ENCODE measurements around the gene KLC1.

DNA sequence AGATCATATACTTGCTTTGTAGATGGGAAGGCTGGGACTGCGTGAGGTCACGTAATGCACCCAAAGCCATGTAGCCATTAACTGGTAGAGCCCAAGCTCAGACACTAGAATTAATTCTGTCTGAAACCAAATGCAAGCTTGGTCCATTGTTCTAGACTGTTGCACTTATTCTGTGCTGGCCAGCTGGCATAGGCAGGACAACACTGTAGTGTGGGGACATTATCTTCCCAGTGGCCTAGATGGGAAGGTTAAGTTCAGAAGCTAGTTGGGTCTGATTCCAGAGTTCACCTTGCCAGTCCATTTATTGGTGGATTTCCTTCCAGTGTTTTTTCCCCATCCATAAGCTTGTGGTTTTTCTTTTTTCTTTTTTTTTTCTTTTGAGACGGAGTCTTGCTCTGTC, 39.1 kb downstream of the KLC1 start:
- TF ChIP-seq, protein P1, sequence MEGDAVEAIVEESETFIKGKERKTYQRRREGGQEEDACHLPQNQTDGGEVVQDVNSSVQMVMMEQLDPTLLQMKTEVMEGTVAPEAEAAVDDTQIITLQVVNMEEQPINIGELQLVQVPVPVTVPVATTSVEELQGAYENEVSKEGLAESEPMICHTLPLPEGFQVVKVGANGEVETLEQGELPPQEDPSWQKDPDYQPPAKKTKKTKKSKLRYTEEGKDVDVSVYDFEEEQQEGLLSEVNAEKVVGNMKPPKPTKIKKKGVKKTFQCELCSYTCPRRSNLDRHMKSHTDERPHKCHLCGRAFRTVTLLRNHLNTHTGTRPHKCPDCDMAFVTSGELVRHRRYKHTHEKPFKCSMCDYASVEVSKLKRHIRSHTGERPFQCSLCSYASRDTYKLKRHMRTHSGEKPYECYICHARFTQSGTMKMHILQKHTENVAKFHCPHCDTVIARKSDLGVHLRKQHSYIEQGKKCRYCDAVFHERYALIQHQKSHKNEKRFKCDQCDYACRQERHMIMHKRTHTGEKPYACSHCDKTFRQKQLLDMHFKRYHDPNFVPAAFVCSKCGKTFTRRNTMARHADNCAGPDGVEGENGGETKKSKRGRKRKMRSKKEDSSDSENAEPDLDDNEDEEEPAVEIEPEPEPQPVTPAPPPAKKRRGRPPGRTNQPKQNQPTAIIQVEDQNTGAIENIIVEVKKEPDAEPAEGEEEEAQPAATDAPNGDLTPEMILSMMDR (IDR thresholded peaks at IDR 0.05): no peak
- no peak for TF ChIP-seq EP300 (IDR thresholded peaks at IDR 0.05)

All from sigmoid colon (tissue), 4 donors.